Endothelial cell of umbilical vein (primary cell): ENCODE data around the gene PRKCB. TPM values are rescaled to one million over a fixed set of nuclear protein-coding genes. Genes with fewer than 3 reads are reported as not detected.

Experiments
- BruUV-seq: library from RNA; stranded (reverse); fragments of 400-500 nt; replicated peaks from 2 replicates; lab custom pipeline; 2021; lab: Mats Ljungman, UMichigan
- CTCF ChIA-PET: fragments of 300-600, 350-600 bp; sonication (Branson Sonifier 250); formaldehyde crosslinking; loops from one replicate; lab custom pipeline; 2021; ENCODE audit warnings: antibody characterized with exemption, inconsistent platforms; lab: Charles Lee
- POLR2A ChIA-PET: fragments of 300-600, 350-600 bp; sonication (Branson Sonifier 250); formaldehyde crosslinking; loops from one replicate; lab custom pipeline; 2021; ENCODE audit warnings: antibody characterized with exemption, inconsistent platforms; lab: Charles Lee
- DNase-seq: peaks from one replicate; pipeline ENCODE4 v3.0.0-alpha.2; 2011; ENCODE audit warnings: low read depth, low spot score
- FAIRE-seq: peaks from 2 replicates; lab custom pipeline; 2011; peaks lifted over from hg19 to GRCh38; lab: Jason Lieb, UNC
- H2AFZ ChIP-seq: 2 replicates; pipeline ENCODE4 v1.6.0; 2012; ENCODE audit warnings: low read depth, low read length, control low read depth, inconsistent platforms
- H3K27ac ChIP-seq: 2 replicates; pipeline ENCODE4 v1.5.1; 2011; ENCODE audit warnings: low read depth, mild to moderate bottlenecking, control low read depth, low read length, moderate library complexity; ENCODE audit not compliant: insufficient read depth
- H3K27me3 ChIP-seq, 2 experiments: 2 replicates each; pipeline versions ENCODE4 v1.6.0 to v1.6.1; 2011; ENCODE audit warnings: low read length in 2 of 2, mixed read lengths in 1 of 2; ENCODE audit not compliant: control insufficient read depth in 2 of 2, insufficient read depth in 2 of 2
- H3K36me3 ChIP-seq, 2 experiments: 2 replicates in 1 of 2; 3 replicates in 1 of 2; pipeline ENCODE4 v1.5.1; 2011; ENCODE audit warnings: low read length in 2 of 2, mild to moderate bottlenecking in 1 of 2, moderate library complexity in 1 of 2; ENCODE audit not compliant: control insufficient read depth in 2 of 2, insufficient read depth in 2 of 2; ENCODE audit errors: extremely low read depth in 1 of 2
- H3K4me1 ChIP-seq: 3 replicates; pipeline ENCODE4 v1.5.1; 2011; ENCODE audit warnings: mild to moderate bottlenecking, low read length; ENCODE audit not compliant: control insufficient read depth, insufficient read depth; ENCODE audit errors: extremely low read depth
- H3K4me2 ChIP-seq: 2 replicates; pipeline ENCODE4 v1.6.1; 2011; ENCODE audit warnings: low read length, control low read depth, mixed read lengths; ENCODE audit not compliant: insufficient read depth
- H3K4me3 ChIP-seq, 3 experiments: fragments of 200-600 bp in 1 of 3; sonication (generic), shearing (Covaris generic) in 1 of 3; replicated peaks in 1 of 3; 2 replicates each; pipeline ENCODE4 v1.5.1; 2011 to 2016; ENCODE audit warnings: control low read depth in 3 of 3, low read length in 3 of 3, mild to moderate bottlenecking in 2 of 3, inconsistent platforms in 1 of 3, low read depth in 1 of 3, moderate library complexity in 1 of 3; ENCODE audit not compliant: insufficient read depth in 1 of 3
- H3K79me2 ChIP-seq: 2 replicates; pipeline ENCODE4 v1.6.0; 2012; ENCODE audit warnings: low read length, inconsistent platforms; ENCODE audit not compliant: control insufficient read depth, insufficient read depth
- H3K9ac ChIP-seq: replicated peaks from 2 replicates; pipeline ENCODE3; 2011; ENCODE audit warnings: low read length, control low read depth; ENCODE audit not compliant: insufficient read depth; ENCODE audit errors: extremely low read depth
- H3K9me1 ChIP-seq: replicated peaks from 3 replicates; pipeline ENCODE4 v1.6.0; 2011; ENCODE audit warnings: mild to moderate bottlenecking, low read length; ENCODE audit not compliant: control insufficient read depth, insufficient read depth; ENCODE audit errors: extremely low read depth
- H3K9me3 ChIP-seq: replicated peaks from 2 replicates; pipeline ENCODE4 v1.5.1; 2012; ENCODE audit warnings: low read length, inconsistent platforms; ENCODE audit not compliant: control insufficient read depth, insufficient read depth
- H4K20me1 ChIP-seq: replicated peaks from 2 replicates; pipeline ENCODE3; 2011; ENCODE audit warnings: mild to moderate bottlenecking, low read length; ENCODE audit not compliant: control insufficient read depth, insufficient read depth; ENCODE audit errors: extremely low read depth
- CTCF ChIP-seq, 2 donors: IDR thresholded peaks; 1 replicate in 1 of 2; 2 replicates in 1 of 2; pipeline ENCODE4 v1.5.1; 2011; ENCODE audit warnings: low read length in 2 of 2, mild to moderate bottlenecking in 2 of 2, moderate library complexity in 2 of 2, control low read depth in 1 of 2, inconsistent platforms in 1 of 2, low read depth in 1 of 2; ENCODE audit not compliant: insufficient read depth in 1 of 2; ENCODE audit errors: extremely low read depth in 1 of 2
- FOS ChIP-seq: IDR thresholded peaks from 2 replicates; pipeline ENCODE4 v1.6.1; 2011; ENCODE audit warnings: mild to moderate bottlenecking, low read length, moderate library complexity, borderline replicate concordance; ENCODE audit not compliant: insufficient read depth
- GATA2 ChIP-seq: IDR thresholded peaks from 2 replicates; pipeline ENCODE4 v1.7.0; 2011; ENCODE audit warnings: low read depth, mild to moderate bottlenecking, moderate library complexity, mixed read lengths, low read length; ENCODE audit not compliant: insufficient read length, insufficient read depth
- JUN ChIP-seq: IDR thresholded peaks from 2 replicates; pipeline ENCODE4 v1.6.1; 2011; ENCODE audit warnings: borderline replicate concordance, low read depth; ENCODE audit not compliant: insufficient read length, insufficient read depth
- MAX ChIP-seq: IDR thresholded peaks from 2 replicates; pipeline ENCODE4 v1.6.1; 2011; ENCODE audit not compliant: insufficient read depth, insufficient read length
- MYC ChIP-seq: IDR thresholded peaks from one replicate; pipeline ENCODE4 v1.6.1; 2011; ENCODE audit warnings: mild to moderate bottlenecking, low read depth, low read length
- POLR2A ChIP-seq: IDR thresholded peaks from 2 replicates; pipeline ENCODE4 v1.6.1; 2012; ENCODE audit warnings: low read depth, mild to moderate bottlenecking, control low read depth, low read length
- POLR2AphosphoS5 ChIP-seq: IDR thresholded peaks from 2 replicates; pipeline ENCODE4 v1.6.1; 2012; ENCODE audit warnings: low read depth, mild to moderate bottlenecking, control low read depth, low read length, moderate library complexity; ENCODE audit not compliant: insufficient read depth
- dilution Hi-C: fragments of 300-500 bp; cut with MboI; formaldehyde crosslinking; loops from one replicate; pipeline ENCODE4 v1.15.0; 2019; ENCODE audit warnings: low sequenced_read_pairs; ENCODE audit not compliant: extremely low pct_ligation_motif_present
- intact Hi-C: fragments of 100-400 bp; cut with micrococcal nuclease; formaldehyde crosslinking; loops from one replicate; pipeline ENCODE4 v1.10.0; 2022
- polyA plus RNA-seq, 4 experiments: library from polyadenylated mRNA; depleted of rRNA in 3 of 4; stranded (reverse) in 3 of 4; unstranded in 1 of 4; fragments of >200 nt; gene quantifications; 2 replicates each; pipeline versions ENCODE4 v1.2.1 to v1.2.3, GENCODE V29; 2011 to 2012; ENCODE audit warnings: missing spikeins in 1 of 4
- total RNA-seq: library from RNA; stranded (reverse); gene quantifications from 2 replicates; pipeline ENCODE4 v1.2.3, GENCODE V29; 2021

The PRKCB gene
- total and polyA plus RNA-seq, 2 donors (not counting 3 experiments of a cell fraction or from before 2014, with no cell fraction given), result 0.01 TPM; not detected in 1

GRCh38 chr16:23786964-23787561 is 48.7 kb upstream of the PRKCB start:
- Histone ChIP-seq H3K4me3 (no peak overlapping the region), H3K9ac (no peak overlapping the region), H3K27ac (no peak overlapping the region), H4K20me1 (no peaks in the 10 kb centered on the region), H2AFZ (no peak overlapping the region), H3K4me1 (no peaks in the 10 kb centered on the region), H3K9me1 (no peaks in the 10 kb centered on the region), H3K9me3 (no peaks in the 10 kb centered on the region), H3K36me3 (no peaks in the 10 kb centered on the region), H3K79me2 (no peaks in the 10 kb centered on the region), H3K27me3 (no peaks in the 10 kb centered on the region), H3K4me2 (no peak overlapping the region)
- FAIRE-seq (no peak), DNase-seq (no peak)
- no TSS peak for BruUV-seq
- intact Hi-C loops (no loop called here), dilution Hi-C loops (no loop called here)
- ChIA-PET CTCF (no interaction called here), POLR2A (no interaction called here)
- no peak for TF ChIP-seq CTCF (IDR thresholded peaks at IDR 0.05; ENCODE audit: extremely low read depth in 1 of 2, insufficient read depth in 1 of 2, low read depth in 1 of 2, low read length in 2 of 2)
- no peak for TF ChIP-seq FOS
- no peak for TF ChIP-seq JUN

- no TSS peak for BruUV-seq
- dilution Hi-C loops, result no loop called here
- ChIA-PET POLR2A (no interaction called here), CTCF (no interaction called here)
- Histone ChIP-seq H3K4me2 (no peak overlapping the region), H3K79me2 (no peaks in the 10 kb centered on the region), H3K4me1 (no peaks in the 10 kb centered on the region), H4K20me1 (no peaks in the 10 kb centered on the region), H3K27ac (no peak overlapping the region), H3K9me3 (no peaks in the 10 kb centered on the region), H2AFZ (no peak overlapping the region), H3K9me1 (no peaks in the 10 kb centered on the region), H3K9ac (no peak overlapping the region), H3K4me3 (no peak overlapping the region), H3K27me3 (no peaks in the 10 kb centered on the region), H3K36me3 (no peaks in the 10 kb centered on the region)
- TF ChIP-seq FOS, result no peak
- TF ChIP-seq GATA2, result no peak
- TF ChIP-seq POLR2AphosphoS5, result no peak
- no peak for TF ChIP-seq MYC
- TF ChIP-seq CTCF (IDR thresholded peaks at IDR 0.05; ENCODE audit: extremely low read depth in 1 of 2, insufficient read depth in 1 of 2, low read depth in 1 of 2, low read length in 2 of 2), result no peak
- TF ChIP-seq MAX, result no peak
- no peak for TF ChIP-seq JUN
- no peak for TF ChIP-seq POLR2A
- FAIRE-seq, result no peak
- no peak for DNase-seq
- intact Hi-C loops, result no loop called here
These were observed 47.1 kb upstream of the PRKCB start for GRCh38 chr16:23788685-23789084.
